Lung (tissue), 12 donors: ENCODE data around the gene IDI1. TPM values are rescaled to one million over a fixed set of nuclear protein-coding genes. Genes with fewer than 3 reads are reported as not detected.

ENCODE experiments used
- ATAC-seq: fragments of 200-7000 bp; cut with Tn5 transposase; one replicate; pipeline ENCODE4 v1.9.1; 2020; ENCODE audit warnings: moderate number of reproducible peaks; ENCODE audit not compliant: insufficient read depth, low FRiP score
- DNase-seq, 3 donors: peaks; one replicate each; pipeline ENCODE4 v3.0.0-alpha.2; 2013 to 2017
- H3K27ac ChIP-seq, 2 donors: one replicate each; pipeline ENCODE4 v1.5.1; 2013; ENCODE audit warnings: mild to moderate bottlenecking in 2 of 2, moderate library complexity in 2 of 2, control low read depth in 1 of 2, inconsistent platforms in 1 of 2, low read depth in 1 of 2, low read length in 1 of 2
- H3K27me3 ChIP-seq, 3 donors: one replicate each; pipeline ENCODE4 v1.5.1; 2013; ENCODE audit warnings: low read length in 2 of 3; ENCODE audit not compliant: control insufficient read depth in 3 of 3, insufficient read depth in 3 of 3
- H3K36me3 ChIP-seq, 4 donors: one replicate each; pipeline ENCODE4 v1.5.1; 2013; ENCODE audit warnings: low read length in 4 of 4, mild to moderate bottlenecking in 1 of 4, moderate library complexity in 1 of 4; ENCODE audit not compliant: control insufficient read depth in 4 of 4, insufficient read depth in 4 of 4
- H3K4me1 ChIP-seq, 5 donors: one replicate each; pipeline ENCODE4 v1.5.1; 2013; ENCODE audit warnings: low read length in 5 of 5, mild to moderate bottlenecking in 2 of 5, moderate library complexity in 1 of 5; ENCODE audit not compliant: control insufficient read depth in 5 of 5, insufficient read depth in 5 of 5
- H3K4me3 ChIP-seq: one replicate; pipeline ENCODE4 v1.5.1; 2013; ENCODE audit warnings: mild to moderate bottlenecking, control low read depth, moderate library complexity
- H3K9ac ChIP-seq, 2 donors: one replicate each; pipeline ENCODE4 v1.5.1; 2013; ENCODE audit warnings: low read length in 2 of 2, control low read depth in 1 of 2; ENCODE audit not compliant: insufficient read depth in 1 of 2
- H3K9me3 ChIP-seq, 4 donors: one replicate each; pipeline ENCODE4 v1.5.1; 2013; ENCODE audit warnings: low read length in 3 of 4, mild to moderate bottlenecking in 1 of 4, moderate library complexity in 1 of 4; ENCODE audit not compliant: control insufficient read depth in 4 of 4, insufficient read depth in 3 of 4
- WGBS, 2 donors: extraction: QIAGEN DNeasy Blood & Tissue Kit; methylation state at CpG; one replicate each; pipeline ENCODE4 v1.1.7; 2013; 5-methylcytosine and 5-hydroxymethylcytosine counted together
- polyA plus RNA-seq, 2 donors: library from polyadenylated mRNA; stranded (reverse); fragments of 200-250 nt; gene quantifications; one replicate each; pipeline ENCODE4 v1.2.1, GENCODE V29; 2013
- total RNA-seq, 2 donors: library from RNA; depleted of rRNA in 1 of 2; stranded (reverse); fragments of >200 nt in 1 of 2; gene quantifications; one replicate each; pipeline ENCODE4 v1.2.1, GENCODE V29; 2014 to 2021
- TF ChIP-seq, protein P1 (sequence below): IDR thresholded peaks from 2 replicates; pipeline ENCODE4 v1.5.1; 2012; ENCODE audit warnings: mild to moderate bottlenecking; ENCODE audit errors: control extremely low read depth, extremely low read depth
- donor health status: control.
- donor health status: control.
- donor health status: Bipolar disorder and iron deficiency.
- donor health status: healthy.
- donor health status: DM: yes; HTN: yes; CAD: no.

IDI1 gene
- total and polyA plus RNA-seq, 4 donors = 44.4 to 173 (median 91.4) TPM

GRCh38 chr10:1003884-1004670 lies 44.8 kb downstream of the IDI1 start:
- no peak overlapping the region for H3K4me3 ChIP-seq
- peaks cover 46 to 74% (median 72%) of the 10 kb centered on the region in 4 donors for H3K36me3 ChIP-seq
- no peaks in the 10 kb centered on the region for H3K4me1 ChIP-seq
- TF ChIP-seq, protein P1, sequence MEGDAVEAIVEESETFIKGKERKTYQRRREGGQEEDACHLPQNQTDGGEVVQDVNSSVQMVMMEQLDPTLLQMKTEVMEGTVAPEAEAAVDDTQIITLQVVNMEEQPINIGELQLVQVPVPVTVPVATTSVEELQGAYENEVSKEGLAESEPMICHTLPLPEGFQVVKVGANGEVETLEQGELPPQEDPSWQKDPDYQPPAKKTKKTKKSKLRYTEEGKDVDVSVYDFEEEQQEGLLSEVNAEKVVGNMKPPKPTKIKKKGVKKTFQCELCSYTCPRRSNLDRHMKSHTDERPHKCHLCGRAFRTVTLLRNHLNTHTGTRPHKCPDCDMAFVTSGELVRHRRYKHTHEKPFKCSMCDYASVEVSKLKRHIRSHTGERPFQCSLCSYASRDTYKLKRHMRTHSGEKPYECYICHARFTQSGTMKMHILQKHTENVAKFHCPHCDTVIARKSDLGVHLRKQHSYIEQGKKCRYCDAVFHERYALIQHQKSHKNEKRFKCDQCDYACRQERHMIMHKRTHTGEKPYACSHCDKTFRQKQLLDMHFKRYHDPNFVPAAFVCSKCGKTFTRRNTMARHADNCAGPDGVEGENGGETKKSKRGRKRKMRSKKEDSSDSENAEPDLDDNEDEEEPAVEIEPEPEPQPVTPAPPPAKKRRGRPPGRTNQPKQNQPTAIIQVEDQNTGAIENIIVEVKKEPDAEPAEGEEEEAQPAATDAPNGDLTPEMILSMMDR = no peak
- peaks cover 0 to 15% (median 5%) of the 10 kb centered on the region in 4 donors for H3K9me3 ChIP-seq
- ATAC-seq = no peak
- DNase-seq = no peak
- no peak overlapping the region for H3K9ac ChIP-seq
- 96 to 98% methylated on average over 9 of the region's 9 CpGs for WGBS, 2 donors
- H3K27me3 ChIP-seq = no peaks in the 10 kb centered on the region
- no peak overlapping the region for H3K27ac ChIP-seq

DNA sequence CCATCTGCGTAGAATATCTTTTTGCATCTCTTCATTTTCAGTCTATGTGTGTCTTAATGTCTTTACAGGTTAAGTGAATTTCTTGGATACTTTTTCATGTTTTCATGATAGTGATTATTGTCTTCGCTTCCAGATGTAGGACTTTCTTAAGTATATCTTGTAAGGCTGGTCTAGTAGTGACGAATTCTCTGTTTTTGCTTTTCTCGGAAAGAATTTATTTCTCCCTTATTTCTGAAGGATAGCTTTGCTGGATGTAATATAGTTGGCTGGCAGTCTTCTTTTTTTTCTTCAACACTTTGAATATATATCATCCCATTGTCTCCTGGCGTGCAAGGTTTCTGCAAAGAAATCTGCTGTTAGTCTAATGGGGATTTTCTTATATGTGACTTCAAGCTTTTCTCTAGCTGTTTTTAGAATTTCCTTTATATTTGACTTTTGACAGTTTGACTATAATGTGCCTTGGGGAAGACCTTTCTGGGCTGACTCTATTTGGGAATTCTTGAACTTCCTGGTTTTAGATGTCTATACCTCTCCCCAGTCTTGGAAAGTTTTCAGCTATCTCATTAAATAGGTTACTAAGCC lies 46.4 kb downstream of the IDI1 start:
- no peak for ATAC-seq

GRCh38 chr10:997266-998022 lies 51.5 kb downstream of the IDI1 start:
- Histone ChIP-seq H3K9me3 (peaks cover 0 to 4% (median 1%) of the 10 kb centered on the region in 4 donors), H3K9ac (no peak overlapping the region), H3K27ac (no peak overlapping the region), H3K4me1 (no peaks in the 10 kb centered on the region), H3K27me3 (no peaks in the 10 kb centered on the region), H3K4me3 (no peak overlapping the region), H3K36me3 (peaks cover 35 to 63% (median 55%) of the 10 kb centered on the region in 4 donors)
- no peak for DNase-seq
- TF ChIP-seq, protein P1 = no peak
- WGBS, 2 donors = 86 to 91% methylated on average over 19 of the region's 19 CpGs
- ATAC-seq = no peak

More for the DNA sequence above, 46.4 kb downstream of the IDI1 start:
- Histone ChIP-seq H3K36me3 (peaks cover 47 to 82% (median 77%) of the 10 kb centered on the region in 4 donors), H3K4me3 (no peak overlapping the region), H3K9ac (no peak overlapping the region), H3K27me3 (no peaks in the 10 kb centered on the region), H3K4me1 (no peaks in the 10 kb centered on the region), H3K9me3 (peaks cover 0 to 15% (median 5%) of the 10 kb centered on the region in 4 donors), H3K27ac (no peak overlapping the region)
- peak in 1 of 3 donors; percentile 34 for DNase-seq
- WGBS, 2 donors = 98 to 99% methylated on average over 5 of the region's 5 CpGs
- TF ChIP-seq, protein P1 = no peak
